SJCRH30 (cell line): Measurements from ENCODE around the gene FRMD8. TPM values are rescaled to one million over a fixed set of nuclear protein-coding genes. Genes with fewer than 3 reads are reported as not detected.
A peak's percentile ranks its signal among the peaks of the same experiment; 100 is the strongest.

Experiments
- DNase-seq, 2 experiments: peaks; one replicate each; pipeline ENCODE4 v3.0.0-alpha.2; 2015 to 2020
- H3K27ac ChIP-seq: fragments of 250-450 bp; sonication (Bioruptor Pico); 2 replicates; pipeline ENCODE4 v1.5.1; 2020; ENCODE audit warnings: mild to moderate bottlenecking, moderate library complexity
- H3K27me3 ChIP-seq: fragments of 250-450 bp; sonication (Bioruptor Pico); 2 replicates; pipeline ENCODE4 v1.5.1; 2020; ENCODE audit warnings: mild to moderate bottlenecking, moderate library complexity
- H3K36me3 ChIP-seq: fragments of 250-450 bp; sonication (Bioruptor Pico); 2 replicates; pipeline ENCODE4 v1.5.1; 2020; ENCODE audit warnings: mild to moderate bottlenecking, moderate library complexity
- H3K4me1 ChIP-seq: fragments of 250-450 bp; sonication (Bioruptor Pico); 2 replicates; pipeline ENCODE4 v1.5.1; 2020; ENCODE audit warnings: mild to moderate bottlenecking, moderate library complexity
- H3K4me3 ChIP-seq: fragments of 250-450 bp; sonication (Bioruptor Pico); 2 replicates; pipeline ENCODE4 v1.5.1; 2020; ENCODE audit warnings: mild to moderate bottlenecking, moderate library complexity
- H3K9me3 ChIP-seq: fragments of 250-450 bp; sonication (Bioruptor Pico); replicated peaks from 2 replicates; pipeline ENCODE4 v1.5.1; 2020; ENCODE audit warnings: mild to moderate bottlenecking, moderate library complexity
- total RNA-seq: library from RNA; depleted of rRNA; stranded (reverse); fragments of >200 nt; shearing (Covaris generic); gene quantifications from 2 replicates; pipeline ENCODE4 v1.2.3, GENCODE V29; 2014; rRNA removed

FRMD8 gene, protein sequence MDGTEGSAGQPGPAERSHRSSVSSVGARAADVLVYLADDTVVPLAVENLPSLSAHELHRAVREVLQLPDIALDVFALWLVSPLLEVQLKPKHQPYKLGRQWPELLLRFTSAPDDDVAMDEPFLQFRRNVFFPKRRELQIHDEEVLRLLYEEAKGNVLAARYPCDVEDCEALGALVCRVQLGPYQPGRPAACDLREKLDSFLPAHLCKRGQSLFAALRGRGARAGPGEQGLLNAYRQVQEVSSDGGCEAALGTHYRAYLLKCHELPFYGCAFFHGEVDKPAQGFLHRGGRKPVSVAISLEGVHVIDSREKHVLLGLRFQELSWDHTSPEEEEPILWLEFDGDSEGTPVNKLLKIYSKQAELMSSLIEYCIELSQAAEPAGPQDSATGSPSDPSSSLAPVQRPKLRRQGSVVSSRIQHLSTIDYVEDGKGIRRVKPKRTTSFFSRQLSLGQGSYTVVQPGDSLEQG
- 21.0 and 22.2 TPM in 2 replicates for total RNA-seq

DNA sequence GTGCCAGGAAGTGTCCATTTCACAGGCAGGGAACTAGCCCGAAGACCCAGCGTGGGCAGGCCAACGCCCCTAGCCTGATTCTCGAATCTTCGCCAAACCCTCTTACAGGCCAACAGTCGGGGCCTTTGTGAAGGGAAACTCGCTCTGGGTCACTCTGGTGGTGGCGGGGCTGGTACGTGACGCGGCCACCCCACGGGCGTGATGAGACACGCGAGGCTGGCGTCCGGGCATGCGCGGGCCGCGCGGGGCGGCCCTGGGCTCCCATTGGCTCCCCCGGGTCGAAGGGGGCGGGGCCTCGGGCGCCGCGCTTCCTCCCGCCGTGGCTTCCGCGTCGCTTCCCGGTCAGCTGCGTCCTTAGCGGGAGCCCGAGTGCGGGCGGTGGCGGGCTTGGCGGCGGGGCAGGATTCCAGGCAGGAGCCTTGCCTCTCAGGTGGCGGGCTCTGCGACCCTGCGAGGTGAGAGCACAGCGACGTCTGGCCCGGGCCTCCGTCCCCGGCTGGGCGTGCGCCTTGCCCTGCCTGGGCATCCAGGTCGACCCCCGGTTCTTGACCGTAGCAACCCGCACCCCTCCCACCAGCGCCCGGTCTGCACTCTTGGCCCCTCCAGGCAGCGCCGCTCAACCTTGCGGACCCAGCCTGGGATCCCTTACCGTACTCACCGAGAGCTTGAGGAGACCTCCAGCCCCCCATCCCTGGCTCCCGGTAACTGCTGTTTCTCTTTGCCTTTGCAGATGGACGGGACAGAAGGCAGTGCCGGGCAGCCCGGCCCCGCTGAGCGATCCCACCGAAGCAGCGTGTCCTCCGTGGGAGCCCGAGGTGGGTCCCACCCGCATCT is at the start of gene FRMD8:
Gene FRMD8 (plus strand): TSS at position 331 of the 834 bp plus-strand sequence. CDS start 400 bp downstream, at position 731.
- H3K36me3 ChIP-seq, result no peaks in the 10 kb centered on the region
- H3K27me3 ChIP-seq, result no peaks in the 10 kb centered on the region
- peak within 1 kb of the TSS; percentile 44; the same call in 1 of the 2 replicates for H3K27ac ChIP-seq
- H3K4me1 ChIP-seq, result peaks cover 18% of the 10 kb centered on the region
- no peaks in the 10 kb centered on the region for H3K9me3 ChIP-seq
- H3K4me3 ChIP-seq, result peak within 1 kb of the TSS; percentile 80
- peak; percentile 77 to 84 for DNase-seq

DNA sequence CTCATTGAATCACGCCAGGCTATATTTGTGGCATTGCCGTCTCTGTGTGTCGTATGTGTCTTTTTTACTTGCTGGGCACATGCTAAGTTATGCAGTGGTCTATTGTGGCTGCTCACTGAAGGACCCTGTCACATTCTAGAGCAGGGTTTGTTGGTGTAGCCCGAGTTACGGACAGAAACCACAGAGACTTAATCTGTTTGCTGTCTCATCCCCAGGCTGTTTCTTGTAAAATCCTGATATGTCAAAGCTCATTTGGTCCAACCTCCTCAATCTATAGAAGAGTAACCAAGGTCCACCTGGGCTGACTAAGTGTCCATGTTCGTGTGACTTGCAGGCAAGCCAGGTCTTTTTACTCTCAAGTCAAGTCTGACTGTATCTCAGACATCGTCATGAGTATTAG is 47.8 kb upstream of the FRMD8 start:
- Histone ChIP-seq H3K27ac (no peak overlapping the region), H3K4me1 (no peaks in the 10 kb centered on the region), H3K27me3 (no peaks in the 10 kb centered on the region), H3K9me3 (no peaks in the 10 kb centered on the region), H3K36me3 (peaks cover 29% of the 10 kb centered on the region), H3K4me3 (no peak overlapping the region)
- no peak for DNase-seq

DNA sequence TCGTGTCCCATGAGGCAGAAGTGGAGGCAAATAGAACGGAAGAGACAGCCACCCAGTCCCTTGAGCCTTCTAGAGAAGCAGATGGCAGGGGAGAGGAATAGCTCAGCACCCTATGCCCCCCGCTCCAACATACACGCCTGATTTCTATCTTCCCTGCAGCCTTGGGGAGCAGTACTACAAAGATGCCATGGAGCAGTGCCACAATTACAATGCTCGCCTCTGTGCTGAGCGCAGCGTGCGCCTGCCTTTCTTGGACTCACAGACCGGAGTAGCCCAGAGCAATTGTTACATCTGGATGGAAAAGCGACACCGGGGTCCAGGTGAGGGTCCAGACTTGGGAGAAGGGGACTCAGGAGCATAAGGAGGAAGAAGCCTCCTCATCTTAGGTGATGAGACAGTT is 46.2 kb upstream of the FRMD8 start:
- Histone ChIP-seq H3K27ac (no peak overlapping the region), H3K27me3 (no peaks in the 10 kb centered on the region), H3K4me1 (no peaks in the 10 kb centered on the region), H3K36me3 (peaks cover 37% of the 10 kb centered on the region), H3K9me3 (no peaks in the 10 kb centered on the region), H3K4me3 (no peak overlapping the region)
- DNase-seq, result no peak

DNA sequence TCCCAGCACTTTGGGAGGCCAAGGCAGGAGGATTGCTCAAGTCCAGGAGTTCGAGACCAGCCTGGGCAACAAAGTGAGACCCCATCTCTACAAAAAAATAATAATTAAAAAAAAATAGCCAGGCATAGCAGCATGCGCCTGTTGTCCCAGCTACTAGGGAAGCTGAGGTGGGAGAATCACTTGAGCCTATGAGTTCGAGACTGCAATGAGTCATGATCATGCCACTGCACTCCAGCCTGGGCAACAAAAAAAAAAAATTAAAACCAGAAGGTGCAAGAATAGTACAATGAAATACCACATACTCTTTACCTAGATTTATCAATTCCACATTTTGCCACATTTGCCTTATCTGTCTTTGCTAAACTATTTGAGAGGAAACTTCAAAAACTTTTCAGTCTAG is 44.6 kb upstream of the FRMD8 start:
- H3K4me3 ChIP-seq, result no peak overlapping the region

DNA sequence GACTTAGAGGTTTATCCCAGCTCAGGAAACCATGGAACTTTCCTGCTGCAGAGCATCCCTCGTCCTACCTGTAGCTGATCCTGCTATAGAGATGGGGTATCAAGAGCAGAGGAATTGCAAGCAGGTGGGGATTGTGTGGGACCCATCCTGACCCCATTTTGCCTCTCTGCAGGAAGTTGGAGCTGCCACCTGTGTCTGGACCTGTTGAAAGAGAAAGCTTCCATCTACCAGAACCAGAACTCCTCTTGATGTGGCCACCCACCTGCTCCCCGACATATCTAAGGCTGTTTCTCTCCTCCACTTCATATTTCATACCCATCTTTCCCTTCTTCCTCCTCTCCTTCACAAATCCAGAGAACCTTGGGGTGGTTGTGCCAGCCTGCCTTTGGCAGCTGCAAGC is 34.9 kb upstream of the FRMD8 start:
- Histone ChIP-seq H3K4me3 (no peak overlapping the region), H3K36me3 (peaks cover 24% of the 10 kb centered on the region), H3K9me3 (no peaks in the 10 kb centered on the region), H3K27ac (no peak overlapping the region), H3K4me1 (no peaks in the 10 kb centered on the region; the same call in 1 of the 2 replicates), H3K27me3 (no peaks in the 10 kb centered on the region)
- DNase-seq, result no peak

More for the DNA sequence above, 44.6 kb upstream of the FRMD8 start:
- Histone ChIP-seq H3K36me3 (peaks cover 51% of the 10 kb centered on the region), H3K4me1 (no peaks in the 10 kb centered on the region), H3K9me3 (no peaks in the 10 kb centered on the region), H3K27me3 (no peaks in the 10 kb centered on the region), H3K27ac (no peak overlapping the region)
- DNase-seq, result no peak

DNA sequence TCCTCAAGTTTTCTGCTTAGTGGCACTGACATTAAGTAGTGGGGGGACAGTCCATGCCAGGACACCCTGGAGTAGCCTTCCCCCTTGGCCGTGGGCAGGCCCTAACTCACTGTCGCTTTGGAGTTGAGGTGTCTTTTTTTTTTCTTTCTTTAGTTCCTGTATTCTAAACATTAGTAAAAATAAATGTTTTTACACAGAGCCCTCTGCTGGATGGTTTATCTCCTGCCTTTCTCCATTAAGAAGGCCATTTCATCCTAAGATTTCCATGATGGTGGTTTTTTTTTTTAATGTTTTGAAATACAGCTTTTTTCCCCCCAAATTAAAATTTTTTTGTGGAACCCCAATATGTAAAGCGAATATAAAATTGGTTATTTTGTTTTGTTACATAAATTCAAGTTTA is 33.7 kb upstream of the FRMD8 start:
- no peak overlapping the region for H3K27ac ChIP-seq
- H3K27me3 ChIP-seq, result no peaks in the 10 kb centered on the region
- H3K9me3 ChIP-seq, result no peaks in the 10 kb centered on the region
- no peak overlapping the region for H3K4me3 ChIP-seq
- no peak for DNase-seq
- no peaks in the 10 kb centered on the region; the same call in 1 of the 2 replicates for H3K4me1 ChIP-seq
- peaks cover 16% of the 10 kb centered on the region for H3K36me3 ChIP-seq

DNA sequence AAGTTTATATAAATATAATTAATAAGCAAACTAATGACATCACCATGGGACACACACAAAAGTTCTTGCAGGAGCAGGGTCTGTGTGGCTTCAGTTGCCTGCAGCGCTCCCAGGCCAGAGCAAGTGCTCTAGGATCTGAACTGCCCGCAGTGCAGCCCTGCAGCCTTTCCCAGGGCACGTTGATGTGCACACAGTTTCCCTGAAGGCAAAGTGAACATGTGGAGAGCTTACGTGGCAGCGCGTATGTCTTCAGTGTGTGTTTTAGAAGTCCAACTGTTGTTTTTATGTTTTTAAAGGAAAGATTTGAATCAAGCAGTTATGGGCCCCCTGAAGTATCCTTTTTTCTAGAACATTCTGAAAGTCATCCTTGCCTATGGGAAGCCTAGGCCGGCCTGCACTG is 33.1 kb upstream of the FRMD8 start:
- H3K27me3 ChIP-seq, result no peaks in the 10 kb centered on the region
- DNase-seq, result no peak
- H3K4me1 ChIP-seq, result no peaks in the 10 kb centered on the region; the same call in 1 of the 2 replicates
- H3K27ac ChIP-seq, result no peak overlapping the region
- peaks cover 15% of the 10 kb centered on the region for H3K36me3 ChIP-seq
- H3K4me3 ChIP-seq, result no peak overlapping the region
- H3K9me3 ChIP-seq, result no peaks in the 10 kb centered on the region

DNA sequence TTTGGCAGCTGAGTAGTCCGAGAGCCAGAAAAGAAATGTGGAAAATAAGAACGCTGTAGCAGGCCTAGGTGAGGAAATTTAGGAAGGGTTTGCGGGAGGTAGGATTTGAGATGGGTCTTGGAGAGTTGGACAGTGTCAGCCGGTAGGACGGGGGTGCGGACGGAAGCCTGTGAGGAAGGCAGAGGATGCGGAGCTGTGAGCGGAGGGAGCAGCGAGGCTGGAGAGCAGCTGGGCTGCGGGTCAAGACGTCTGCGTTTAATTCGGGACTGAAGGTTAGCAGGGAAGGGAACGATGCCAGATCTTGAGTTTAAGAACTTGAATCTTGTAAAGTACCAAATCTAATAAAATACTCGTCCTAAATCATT is 32.6 kb upstream of the FRMD8 start:
- H3K9me3 ChIP-seq, result no peaks in the 10 kb centered on the region
- H3K27me3 ChIP-seq, result no peaks in the 10 kb centered on the region
- DNase-seq, result no peak
- H3K36me3 ChIP-seq, result peaks cover 12% of the 10 kb centered on the region
- no peak overlapping the region for H3K27ac ChIP-seq
- peak overlapping the region; percentile 67 for H3K4me3 ChIP-seq
- no peaks in the 10 kb centered on the region; the same call in 1 of the 2 replicates for H3K4me1 ChIP-seq

DNA sequence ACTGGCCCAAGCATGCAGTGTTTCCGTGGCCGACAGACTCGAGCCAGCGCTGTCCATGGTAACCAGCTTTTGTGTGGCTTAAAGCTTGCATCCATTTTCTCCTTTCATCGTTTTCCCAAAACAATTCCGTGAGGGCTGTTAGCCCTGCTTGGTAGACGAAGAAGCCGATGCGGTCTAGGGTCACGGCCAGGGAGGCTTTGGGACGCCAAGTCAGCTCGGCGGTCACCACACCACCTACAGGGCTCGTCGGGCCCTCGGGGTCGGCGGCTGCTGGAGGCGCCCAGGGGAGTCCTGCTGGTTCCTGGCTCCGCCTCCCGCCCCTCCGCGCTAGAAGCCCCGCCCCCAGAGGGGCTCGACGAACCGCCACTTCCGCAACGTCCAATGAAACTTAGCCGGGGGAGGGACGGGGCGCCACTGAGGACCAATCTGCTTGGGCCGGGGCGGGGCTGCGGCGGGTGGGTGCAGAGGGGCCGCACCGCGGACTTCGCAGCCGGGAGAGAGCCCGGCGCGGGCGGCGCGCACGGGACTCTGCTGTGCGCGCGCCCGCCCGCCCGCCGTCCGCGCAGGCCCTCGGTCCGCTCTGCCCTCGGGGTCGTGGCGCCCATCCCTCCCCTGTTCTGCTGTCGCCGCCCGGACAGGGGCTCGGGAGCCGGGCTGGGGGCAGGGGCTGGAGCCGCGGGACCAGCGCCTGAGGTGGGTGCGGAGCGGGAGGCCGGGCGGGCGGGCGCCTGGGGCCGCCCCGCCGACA is 32.0 kb upstream of the FRMD8 start, which contains the start of gene TIGD3:
Gene TIGD3 (plus strand): TSS at position 487 of the 748 bp plus-strand sequence. CDS start 1,058 bp downstream, outside the sequence.
- peak; percentile 97 to 98 for DNase-seq
- H3K27ac ChIP-seq, result no peak within 1 kb of the TSS
- no peaks in the 10 kb centered on the region; the same call in 1 of the 2 replicates for H3K4me1 ChIP-seq
- no peaks in the 10 kb centered on the region for H3K9me3 ChIP-seq
- H3K36me3 ChIP-seq, result peaks cover 7% of the 10 kb centered on the region; the same call in 1 of the 2 replicates
- no peaks in the 10 kb centered on the region for H3K27me3 ChIP-seq
- H3K4me3 ChIP-seq, result peak within 1 kb of the TSS; percentile 67

DNA sequence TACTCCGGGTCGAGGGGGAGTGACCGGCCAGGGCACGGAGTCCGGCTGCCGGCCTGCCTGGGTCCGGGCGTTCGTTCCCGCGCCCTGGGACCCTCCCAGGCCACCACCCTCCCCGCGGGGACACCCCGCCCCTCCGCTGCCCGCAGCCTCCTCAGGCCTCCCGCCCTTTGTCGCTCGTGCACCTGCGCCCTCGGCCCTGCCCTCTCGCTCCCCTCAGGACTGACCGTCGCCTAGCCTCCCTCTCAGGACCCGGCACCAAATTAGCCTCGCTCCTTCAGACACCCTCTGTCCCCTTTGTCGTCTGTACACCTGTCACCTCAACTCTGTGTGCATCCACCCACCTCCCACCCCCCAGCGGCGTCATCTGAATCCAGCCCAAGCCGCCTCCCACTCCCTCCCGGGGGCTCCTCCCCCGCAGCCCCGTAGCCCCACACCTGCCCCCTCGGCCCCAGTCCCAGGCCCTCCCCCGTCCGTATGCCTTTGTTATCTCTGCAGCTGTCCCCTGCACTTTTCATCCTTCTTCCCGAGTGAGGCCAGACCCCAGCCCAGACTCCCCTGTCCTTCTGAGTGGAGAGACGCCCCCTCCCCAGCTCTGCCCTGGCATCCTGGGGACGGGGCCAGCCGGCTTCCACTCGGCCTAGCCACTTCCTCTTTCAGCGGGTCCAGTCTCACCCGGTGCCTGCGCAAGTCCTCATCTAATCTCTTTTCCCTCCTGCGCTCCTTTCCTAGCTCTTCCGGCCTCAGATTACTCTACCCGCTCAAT is 31.2 kb upstream of the FRMD8 start:
- peak; percentile 50 for DNase-seq
- H3K27ac ChIP-seq, result no peak overlapping the region
- H3K9me3 ChIP-seq, result no peaks in the 10 kb centered on the region
- H3K36me3 ChIP-seq, result peaks cover 3% of the 10 kb centered on the region; the same call in 1 of the 2 replicates
- peak overlapping the region; percentile 67 for H3K4me3 ChIP-seq
- no peaks in the 10 kb centered on the region for H3K27me3 ChIP-seq
- H3K4me1 ChIP-seq, result no peaks in the 10 kb centered on the region; the same call in 1 of the 2 replicates

DNA sequence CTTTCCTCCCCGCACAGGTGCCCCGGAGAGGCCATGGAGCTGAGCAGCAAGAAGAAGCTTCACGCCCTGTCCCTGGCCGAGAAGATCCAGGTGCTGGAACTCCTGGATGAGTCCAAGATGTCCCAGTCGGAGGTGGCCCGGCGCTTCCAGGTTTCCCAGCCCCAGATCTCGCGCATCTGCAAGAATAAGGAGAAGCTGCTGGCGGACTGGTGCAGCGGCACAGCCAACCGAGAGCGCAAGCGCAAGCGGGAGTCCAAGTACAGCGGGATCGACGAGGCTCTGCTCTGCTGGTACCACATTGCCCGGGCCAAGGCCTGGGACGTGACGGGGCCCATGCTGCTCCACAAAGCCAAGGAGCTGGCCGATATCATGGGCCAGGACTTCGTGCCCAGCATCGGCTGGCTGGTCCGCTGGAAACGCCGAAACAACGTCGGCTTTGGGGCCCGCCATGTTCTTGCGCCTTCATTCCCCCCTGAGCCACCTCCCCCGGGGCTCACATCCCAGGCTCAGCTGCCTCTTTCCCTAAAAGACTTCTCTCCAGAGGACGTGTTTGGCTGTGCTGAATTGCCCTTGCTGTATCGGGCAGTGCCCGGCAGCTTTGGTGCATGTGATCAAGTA is 30.6 kb upstream of the FRMD8 start:
- Histone ChIP-seq H3K4me1 (no peaks in the 10 kb centered on the region; the same call in 1 of the 2 replicates), H3K4me3 (no peak overlapping the region; the same call in 1 of the 2 replicates), H3K27me3 (no peaks in the 10 kb centered on the region), H3K36me3 (no peaks in the 10 kb centered on the region; the same call in 1 of the 2 replicates), H3K27ac (no peak overlapping the region), H3K9me3 (no peaks in the 10 kb centered on the region)
- DNase-seq, result no peak

DNA sequence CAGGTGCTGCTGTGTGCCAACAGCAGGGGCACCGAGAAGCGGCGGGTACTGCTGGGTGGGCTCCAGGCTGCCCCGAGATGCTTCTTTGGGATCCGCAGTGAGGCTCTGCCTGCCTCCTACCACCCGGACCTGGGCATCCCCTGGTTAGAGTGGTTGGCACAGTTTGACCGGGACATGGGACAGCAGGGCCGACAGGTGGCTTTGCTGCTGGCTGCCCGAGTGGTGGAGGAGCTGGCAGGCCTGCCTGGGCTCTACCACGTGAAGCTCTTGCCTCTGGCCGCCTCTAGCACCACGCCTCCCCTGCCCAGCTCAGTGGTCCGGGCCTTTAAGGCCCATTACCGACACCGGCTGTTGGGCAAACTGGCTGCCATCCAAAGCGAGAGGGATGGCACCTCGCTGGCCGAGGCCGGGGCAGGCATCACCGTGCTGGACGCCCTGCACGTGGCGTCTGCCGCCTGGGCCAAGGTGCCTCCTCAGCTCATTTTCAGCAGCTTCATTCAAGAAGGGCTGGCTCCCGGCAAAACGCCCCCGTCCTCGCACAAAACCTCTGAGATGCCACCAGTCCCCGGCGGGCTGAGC is 30.0 kb upstream of the FRMD8 start:
- Histone ChIP-seq H3K9me3 (no peaks in the 10 kb centered on the region), H3K27me3 (no peaks in the 10 kb centered on the region), H3K4me3 (no peak overlapping the region), H3K36me3 (no peaks in the 10 kb centered on the region; the same call in 1 of the 2 replicates), H3K27ac (no peak overlapping the region), H3K4me1 (no peaks in the 10 kb centered on the region; the same call in 1 of the 2 replicates)
- DNase-seq, result no peak

DNA sequence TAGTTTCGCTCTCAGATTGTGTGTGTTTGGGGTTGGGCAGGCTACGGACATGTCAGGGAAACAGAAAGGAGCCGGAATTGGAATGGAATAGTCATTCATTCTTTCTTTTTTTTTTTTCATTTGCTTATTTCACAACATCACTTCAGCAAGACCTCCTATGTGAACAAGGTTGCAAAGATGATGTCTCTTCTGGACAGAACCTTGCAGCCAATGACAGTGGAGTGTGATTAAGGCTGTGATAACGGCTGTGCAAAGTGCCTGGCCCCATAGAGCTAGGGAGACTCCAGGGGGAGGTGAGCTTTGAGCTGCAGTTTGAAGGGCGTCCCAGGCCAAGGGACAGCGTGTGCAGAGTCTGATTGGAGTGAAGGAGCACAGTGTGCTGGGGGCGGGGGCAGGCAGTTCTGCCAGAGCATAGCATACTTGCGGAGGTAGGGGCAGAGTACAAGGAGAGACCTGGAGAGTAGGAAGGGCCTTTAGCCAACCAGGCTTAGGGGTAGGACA is 28.5 kb upstream of the FRMD8 start:
- Histone ChIP-seq H3K27ac (no peak overlapping the region), H3K4me3 (no peak overlapping the region), H3K36me3 (no peaks in the 10 kb centered on the region), H3K27me3 (no peaks in the 10 kb centered on the region), H3K9me3 (no peaks in the 10 kb centered on the region), H3K4me1 (no peaks in the 10 kb centered on the region; the same call in 1 of the 2 replicates)
- DNase-seq, result no peak
